ENCODE data around the gene RPS6KA1. TPM values are rescaled to one million over a fixed set of nuclear protein-coding genes. Genes with fewer than 3 reads are reported as not detected.

Gene RPS6KA1
- total and polyA plus RNA-seq, 9 of the 15 experiments (the other 6 are each of a cell fraction or from before 2014, with no cell fraction given), result 2.4 to 61.0 (median 35.5) TPM

DNA sequence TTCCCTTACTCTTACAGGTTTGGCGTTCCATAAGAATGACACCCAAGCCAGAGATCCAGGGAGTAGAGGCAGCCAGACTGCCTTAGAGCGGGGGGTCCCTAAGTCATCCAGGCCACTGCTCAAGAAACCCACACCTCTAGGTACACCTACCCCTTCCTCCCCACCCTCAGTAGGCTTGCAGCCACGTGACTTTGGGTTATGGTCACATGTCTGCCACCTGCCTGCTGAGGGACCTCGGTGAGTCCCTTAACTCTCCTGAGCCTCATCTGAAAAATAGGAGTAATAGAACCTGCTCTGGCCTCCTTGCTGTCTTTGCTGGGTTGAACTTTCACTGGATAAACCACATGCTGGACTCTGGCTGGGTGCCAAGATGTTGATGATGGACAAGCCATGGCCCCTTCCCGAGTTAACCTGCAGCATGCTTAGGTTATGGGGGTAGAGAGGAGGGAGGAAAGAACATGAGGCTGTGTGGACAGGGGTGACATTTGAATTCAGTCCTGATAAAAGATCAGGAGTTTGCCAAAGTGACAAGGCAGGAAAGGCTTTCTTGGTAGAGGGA, 4.5 kb downstream of the RPS6KA1 start (continued):
- TF ChIP-seq CBFA2T2 (conservative IDR thresholded peaks at IDR 0.05) (peak; percentile 64), NONO (IDR thresholded peaks at IDR 0.05; ENCODE audit: low read depth in 2 of 2, low read length in 1 of 2) (no peak), ZNF436 (CRISPR knock-in tag; IDR thresholded peaks at IDR 0.05) (no peak), TCFL5 (CRISPR knock-in tag; conservative IDR thresholded peaks at IDR 0.05) (no peak), NFIX (CRISPR knock-in tag; IDR thresholded peaks at IDR 0.05; ENCODE audit: low read depth) (peak; percentile 78), CTBP1 (IDR thresholded peaks at IDR 0.05; ENCODE audit: borderline replicate concordance) (no peak), JUND (IDR thresholded peaks at IDR 0.05; ENCODE audit: borderline replicate concordance, low read depth, low read length) (no peak), JUND (tag; IDR thresholded peaks at IDR 0.05; ENCODE audit: borderline replicate concordance, low read depth, low read length) (no peak), ZNF316 (IDR thresholded peaks at IDR 0.05) (no peak), ZNF23 (CRISPR knock-in tag; IDR thresholded peaks at IDR 0.05) (no peak), SMARCC2 (IDR thresholded peaks at IDR 0.05; ENCODE audit: low read depth) (no peak), DPF2 (IDR thresholded peaks at IDR 0.05) (0 out of 2 replicates have a peak, but pooled peaks have one; percentile 12), E2F3 (CRISPR knock-in tag; IDR thresholded peaks at IDR 0.05) (no peak)
- TF ChIP-seq, protein P1, sequence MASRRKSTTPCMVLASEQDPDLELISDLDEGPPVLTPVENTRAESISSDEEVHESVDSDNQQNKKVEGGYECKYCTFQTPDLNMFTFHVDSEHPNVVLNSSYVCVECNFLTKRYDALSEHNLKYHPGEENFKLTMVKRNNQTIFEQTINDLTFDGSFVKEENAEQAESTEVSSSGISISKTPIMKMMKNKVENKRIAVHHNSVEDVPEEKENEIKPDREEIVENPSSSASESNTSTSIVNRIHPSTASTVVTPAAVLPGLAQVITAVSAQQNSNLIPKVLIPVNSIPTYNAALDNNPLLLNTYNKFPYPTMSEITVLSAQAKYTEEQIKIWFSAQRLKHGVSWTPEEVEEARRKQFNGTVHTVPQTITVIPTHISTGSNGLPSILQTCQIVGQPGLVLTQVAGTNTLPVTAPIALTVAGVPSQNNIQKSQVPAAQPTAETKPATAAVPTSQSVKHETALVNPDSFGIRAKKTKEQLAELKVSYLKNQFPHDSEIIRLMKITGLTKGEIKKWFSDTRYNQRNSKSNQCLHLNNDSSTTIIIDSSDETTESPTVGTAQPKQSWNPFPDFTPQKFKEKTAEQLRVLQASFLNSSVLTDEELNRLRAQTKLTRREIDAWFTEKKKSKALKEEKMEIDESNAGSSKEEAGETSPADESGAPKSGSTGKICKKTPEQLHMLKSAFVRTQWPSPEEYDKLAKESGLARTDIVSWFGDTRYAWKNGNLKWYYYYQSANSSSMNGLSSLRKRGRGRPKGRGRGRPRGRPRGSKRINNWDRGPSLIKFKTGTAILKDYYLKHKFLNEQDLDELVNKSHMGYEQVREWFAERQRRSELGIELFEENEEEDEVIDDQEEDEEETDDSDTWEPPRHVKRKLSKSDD (conservative IDR thresholded peaks at IDR 0.05; ENCODE audit: low read length), result no peak
- TF ChIP-seq, protein P2, sequence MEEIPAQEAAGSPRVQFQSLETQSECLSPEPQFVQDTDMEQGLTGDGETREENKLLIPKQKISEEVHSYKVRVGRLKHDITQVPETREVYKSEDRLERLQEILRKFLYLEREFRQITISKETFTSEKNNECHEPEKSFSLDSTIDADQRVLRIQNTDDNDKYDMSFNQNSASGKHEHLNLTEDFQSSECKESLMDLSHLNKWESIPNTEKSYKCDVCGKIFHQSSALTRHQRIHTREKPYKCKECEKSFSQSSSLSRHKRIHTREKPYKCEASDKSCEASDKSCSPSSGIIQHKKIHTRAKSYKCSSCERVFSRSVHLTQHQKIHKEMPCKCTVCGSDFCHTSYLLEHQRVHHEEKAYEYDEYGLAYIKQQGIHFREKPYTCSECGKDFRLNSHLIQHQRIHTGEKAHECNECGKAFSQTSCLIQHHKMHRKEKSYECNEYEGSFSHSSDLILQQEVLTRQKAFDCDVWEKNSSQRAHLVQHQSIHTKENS (CRISPR knock-in tag; IDR thresholded peaks at IDR 0.05), result no peak
- TF ChIP-seq, protein P3, sequence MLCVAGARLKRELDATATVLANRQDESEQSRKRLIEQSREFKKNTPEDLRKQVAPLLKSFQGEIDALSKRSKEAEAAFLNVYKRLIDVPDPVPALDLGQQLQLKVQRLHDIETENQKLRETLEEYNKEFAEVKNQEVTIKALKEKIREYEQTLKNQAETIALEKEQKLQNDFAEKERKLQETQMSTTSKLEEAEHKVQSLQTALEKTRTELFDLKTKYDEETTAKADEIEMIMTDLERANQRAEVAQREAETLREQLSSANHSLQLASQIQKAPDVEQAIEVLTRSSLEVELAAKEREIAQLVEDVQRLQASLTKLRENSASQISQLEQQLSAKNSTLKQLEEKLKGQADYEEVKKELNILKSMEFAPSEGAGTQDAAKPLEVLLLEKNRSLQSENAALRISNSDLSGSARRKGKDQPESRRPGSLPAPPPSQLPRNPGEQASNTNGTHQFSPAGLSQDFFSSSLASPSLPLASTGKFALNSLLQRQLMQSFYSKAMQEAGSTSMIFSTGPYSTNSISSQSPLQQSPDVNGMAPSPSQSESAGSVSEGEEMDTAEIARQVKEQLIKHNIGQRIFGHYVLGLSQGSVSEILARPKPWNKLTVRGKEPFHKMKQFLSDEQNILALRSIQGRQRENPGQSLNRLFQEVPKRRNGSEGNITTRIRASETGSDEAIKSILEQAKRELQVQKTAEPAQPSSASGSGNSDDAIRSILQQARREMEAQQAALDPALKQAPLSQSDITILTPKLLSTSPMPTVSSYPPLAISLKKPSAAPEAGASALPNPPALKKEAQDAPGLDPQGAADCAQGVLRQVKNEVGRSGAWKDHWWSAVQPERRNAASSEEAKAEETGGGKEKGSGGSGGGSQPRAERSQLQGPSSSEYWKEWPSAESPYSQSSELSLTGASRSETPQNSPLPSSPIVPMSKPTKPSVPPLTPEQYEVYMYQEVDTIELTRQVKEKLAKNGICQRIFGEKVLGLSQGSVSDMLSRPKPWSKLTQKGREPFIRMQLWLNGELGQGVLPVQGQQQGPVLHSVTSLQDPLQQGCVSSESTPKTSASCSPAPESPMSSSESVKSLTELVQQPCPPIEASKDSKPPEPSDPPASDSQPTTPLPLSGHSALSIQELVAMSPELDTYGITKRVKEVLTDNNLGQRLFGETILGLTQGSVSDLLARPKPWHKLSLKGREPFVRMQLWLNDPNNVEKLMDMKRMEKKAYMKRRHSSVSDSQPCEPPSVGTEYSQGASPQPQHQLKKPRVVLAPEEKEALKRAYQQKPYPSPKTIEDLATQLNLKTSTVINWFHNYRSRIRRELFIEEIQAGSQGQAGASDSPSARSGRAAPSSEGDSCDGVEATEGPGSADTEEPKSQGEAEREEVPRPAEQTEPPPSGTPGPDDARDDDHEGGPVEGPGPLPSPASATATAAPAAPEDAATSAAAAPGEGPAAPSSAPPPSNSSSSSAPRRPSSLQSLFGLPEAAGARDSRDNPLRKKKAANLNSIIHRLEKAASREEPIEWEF (CRISPR knock-in tag; IDR thresholded peaks at IDR 0.05), result no peak
